Transverse colon (tissue), 4 donors: ENCODE results near the gene NAV3.

Experiments used
- EP300 ChIP-seq: sonication (generic); formaldehyde crosslinking; IDR thresholded peaks from one replicate; pipeline ENCODE4 v1.6.1; 2017; ENCODE audit warnings: antibody characterized with exemption, low read depth
- POLR2A ChIP-seq: fragments of 450-650 bp; IDR thresholded peaks from one replicate; pipeline ENCODE4 v1.6.1; 2016; ENCODE audit warnings: antibody characterized with exemption, mild to moderate bottlenecking, moderate library complexity
- POLR2AphosphoS5 ChIP-seq, 3 donors: sonication (generic); formaldehyde crosslinking; IDR thresholded peaks; one replicate each; pipeline ENCODE4 v1.6.1; 2016; ENCODE audit warnings: antibody characterized with exemption in 3 of 3
- TF ChIP-seq, protein P1 (sequence below), 5 experiments: fragments of 200-600 bp in 3 of 5; fragments of 450-650 bp in 2 of 5; sonication (generic) in 3 of 5; IDR thresholded peaks; 1 replicate in 2 of 5; 2 replicates in 3 of 5; pipeline ENCODE4 v1.5.1; 2016 to 2017; ENCODE audit warnings: antibody characterized with exemption in 5 of 5, inconsistent platforms in 3 of 5, mild to moderate bottlenecking in 2 of 5, moderate library complexity in 1 of 5

DNA sequence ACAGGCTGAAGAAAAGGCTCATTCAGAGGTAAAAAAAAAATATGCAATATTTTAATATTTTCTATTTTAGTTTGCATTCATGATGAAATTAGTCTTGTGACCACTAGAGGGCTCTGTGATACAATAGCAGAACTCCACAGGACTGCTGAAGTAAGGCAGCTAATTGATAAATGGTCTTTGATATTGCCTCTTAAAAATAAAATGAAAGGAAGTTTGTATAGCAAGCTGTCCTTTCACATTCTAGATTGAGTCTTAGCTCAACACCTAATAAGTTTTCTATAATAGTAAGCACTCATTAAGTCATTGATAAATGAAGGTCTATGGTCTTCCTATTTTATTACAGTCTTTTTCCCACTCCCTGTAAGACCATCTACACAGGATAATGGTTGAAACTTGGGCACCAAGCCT lies 315.7 kb downstream of the NAV3 start:
- TF ChIP-seq POLR2AphosphoS5 (IDR thresholded peaks at IDR 0.05) (no peak), POLR2A (no peak), EP300 (no peak)
- TF ChIP-seq, protein P1, sequence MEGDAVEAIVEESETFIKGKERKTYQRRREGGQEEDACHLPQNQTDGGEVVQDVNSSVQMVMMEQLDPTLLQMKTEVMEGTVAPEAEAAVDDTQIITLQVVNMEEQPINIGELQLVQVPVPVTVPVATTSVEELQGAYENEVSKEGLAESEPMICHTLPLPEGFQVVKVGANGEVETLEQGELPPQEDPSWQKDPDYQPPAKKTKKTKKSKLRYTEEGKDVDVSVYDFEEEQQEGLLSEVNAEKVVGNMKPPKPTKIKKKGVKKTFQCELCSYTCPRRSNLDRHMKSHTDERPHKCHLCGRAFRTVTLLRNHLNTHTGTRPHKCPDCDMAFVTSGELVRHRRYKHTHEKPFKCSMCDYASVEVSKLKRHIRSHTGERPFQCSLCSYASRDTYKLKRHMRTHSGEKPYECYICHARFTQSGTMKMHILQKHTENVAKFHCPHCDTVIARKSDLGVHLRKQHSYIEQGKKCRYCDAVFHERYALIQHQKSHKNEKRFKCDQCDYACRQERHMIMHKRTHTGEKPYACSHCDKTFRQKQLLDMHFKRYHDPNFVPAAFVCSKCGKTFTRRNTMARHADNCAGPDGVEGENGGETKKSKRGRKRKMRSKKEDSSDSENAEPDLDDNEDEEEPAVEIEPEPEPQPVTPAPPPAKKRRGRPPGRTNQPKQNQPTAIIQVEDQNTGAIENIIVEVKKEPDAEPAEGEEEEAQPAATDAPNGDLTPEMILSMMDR (IDR thresholded peaks at IDR 0.05), result peak; percentile 37 to 81 (median 71)
